Rectal smooth muscle tissue (tissue), 1 donor: ENCODE data around the gene LOXHD1.

Experiments
- H3K27ac ChIP-seq: one replicate; pipeline ENCODE4 v1.7.0; 2013; ENCODE audit warnings: low read depth, low read length, inconsistent platforms
- H3K27me3 ChIP-seq: one replicate; pipeline ENCODE4 v1.7.0; 2013; ENCODE audit warnings: low read length; ENCODE audit not compliant: control insufficient read depth, insufficient read depth
- H3K36me3 ChIP-seq: one replicate; pipeline ENCODE4 v1.7.0; 2013; ENCODE audit warnings: low read length; ENCODE audit not compliant: control insufficient read depth, insufficient read depth
- H3K4me1 ChIP-seq: one replicate; pipeline ENCODE4 v1.7.0; 2013; ENCODE audit warnings: low read length; ENCODE audit not compliant: control insufficient read depth, insufficient read depth
- H3K4me3 ChIP-seq: one replicate; pipeline ENCODE4 v1.7.0; 2013; ENCODE audit warnings: low read length
- H3K9ac ChIP-seq: one replicate; pipeline ENCODE4 v1.7.0; 2013; ENCODE audit warnings: low read length

Gene LOXHD1

GRCh38 chr18:46663539-46663938 is 6.5 kb upstream of the LOXHD1 start:
- Histone ChIP-seq H3K27me3 (no peaks in the 10 kb centered on the region), H3K4me3 (no peak overlapping the region), H3K27ac (no peak overlapping the region), H3K4me1 (no peaks in the 10 kb centered on the region), H3K9ac (no peak overlapping the region), H3K36me3 (no peaks in the 10 kb centered on the region)

- Histone ChIP-seq H3K27me3 (no peaks in the 10 kb centered on the region), H3K4me3 (no peak overlapping the region), H3K4me1 (no peaks in the 10 kb centered on the region), H3K36me3 (no peaks in the 10 kb centered on the region), H3K9ac (no peak overlapping the region), H3K27ac (no peak overlapping the region)
Measured at GRCh38 chr18:46660957-46661749, 4.1 kb upstream of the LOXHD1 start.

GRCh38 chr18:46659484-46659883 is 2.5 kb upstream of the LOXHD1 start:
- H3K27ac ChIP-seq: no peak overlapping the region
- H3K9ac ChIP-seq: no peak overlapping the region
- H3K4me3 ChIP-seq: no peak overlapping the region
- no peaks in the 10 kb centered on the region for H3K4me1 ChIP-seq
- H3K36me3 ChIP-seq: no peaks in the 10 kb centered on the region
- H3K27me3 ChIP-seq: no peaks in the 10 kb centered on the region

- no peak overlapping the region for H3K27ac ChIP-seq
- no peaks in the 10 kb centered on the region for H3K4me1 ChIP-seq
- no peak overlapping the region for H3K4me3 ChIP-seq
- no peak overlapping the region for H3K9ac ChIP-seq
- H3K36me3 ChIP-seq: no peaks in the 10 kb centered on the region
- H3K27me3 ChIP-seq: no peaks in the 10 kb centered on the region
Measured at GRCh38 chr18:46656326-46657114, 500 bp downstream of the LOXHD1 start.

GRCh38 chr18:46652372-46652771 is 4.6 kb downstream of the LOXHD1 start:
- H3K4me1 ChIP-seq: no peaks in the 10 kb centered on the region
- no peak overlapping the region for H3K9ac ChIP-seq
- H3K27me3 ChIP-seq: no peaks in the 10 kb centered on the region
- no peak overlapping the region for H3K27ac ChIP-seq
- H3K4me3 ChIP-seq: no peak overlapping the region
- no peaks in the 10 kb centered on the region for H3K36me3 ChIP-seq

- Histone ChIP-seq H3K27ac (no peak overlapping the region), H3K9ac (no peak overlapping the region), H3K36me3 (no peaks in the 10 kb centered on the region), H3K4me3 (no peak overlapping the region), H3K27me3 (no peaks in the 10 kb centered on the region), H3K4me1 (no peaks in the 10 kb centered on the region)
Measured at GRCh38 chr18:46650681-46651080, 6.3 kb downstream of the LOXHD1 start.

- H3K27me3 ChIP-seq: no peaks in the 10 kb centered on the region
- no peak overlapping the region for H3K27ac ChIP-seq
- no peaks in the 10 kb centered on the region for H3K4me1 ChIP-seq
- H3K9ac ChIP-seq: no peak overlapping the region
- H3K36me3 ChIP-seq: no peaks in the 10 kb centered on the region
- no peak overlapping the region for H3K4me3 ChIP-seq
Measured at GRCh38 chr18:46649071-46649862, 7.8 kb downstream of the LOXHD1 start.

GRCh38 chr18:46646468-46646867 is 10.6 kb downstream of the LOXHD1 start:
- Histone ChIP-seq H3K9ac (no peak overlapping the region), H3K4me3 (no peak overlapping the region), H3K36me3 (no peaks in the 10 kb centered on the region), H3K4me1 (no peaks in the 10 kb centered on the region), H3K27me3 (no peaks in the 10 kb centered on the region), H3K27ac (no peak overlapping the region)

GRCh38 chr18:46642561-46642960 is 14.5 kb downstream of the LOXHD1 start:
- Histone ChIP-seq H3K4me3 (no peak overlapping the region), H3K9ac (no peak overlapping the region), H3K27ac (no peak overlapping the region), H3K36me3 (no peaks in the 10 kb centered on the region), H3K4me1 (no peaks in the 10 kb centered on the region), H3K27me3 (no peaks in the 10 kb centered on the region)

- Histone ChIP-seq H3K27me3 (no peaks in the 10 kb centered on the region), H3K4me3 (no peak overlapping the region), H3K36me3 (no peaks in the 10 kb centered on the region), H3K27ac (no peak overlapping the region), H3K9ac (no peak overlapping the region), H3K4me1 (no peaks in the 10 kb centered on the region)
Measured at GRCh38 chr18:46641917-46642316, 15.1 kb downstream of the LOXHD1 start.

GRCh38 chr18:46639386-46639785 is 17.6 kb downstream of the LOXHD1 start:
- Histone ChIP-seq H3K9ac (no peak overlapping the region), H3K4me1 (no peaks in the 10 kb centered on the region)

GRCh38 chr18:46636040-46636630 is 20.9 kb downstream of the LOXHD1 start:
- Histone ChIP-seq H3K4me1 (no peaks in the 10 kb centered on the region), H3K27ac (no peak overlapping the region), H3K36me3 (no peaks in the 10 kb centered on the region), H3K27me3 (no peaks in the 10 kb centered on the region), H3K9ac (no peak overlapping the region), H3K4me3 (no peak overlapping the region)

More at GRCh38 chr18:46639386-46639785, 17.6 kb downstream of the LOXHD1 start:
- H3K4me3 ChIP-seq: no peak overlapping the region
- H3K36me3 ChIP-seq: no peaks in the 10 kb centered on the region
- no peak overlapping the region for H3K27ac ChIP-seq
- no peaks in the 10 kb centered on the region for H3K27me3 ChIP-seq
